HAP-1 (cell line): Measurements from ENCODE around the gene SRGN.

Source experiments
- DNase-seq, 2 experiments: peaks; one replicate each; pipeline ENCODE4 v3.0.0-alpha.2; 2016 to 2020; ENCODE audit warnings: low spot score in 2 of 2
- H3K27me3 ChIP-seq: fragments of 250-450 bp; sonication (Bioruptor Pico); 2 replicates; pipeline ENCODE4 v1.5.1; 2020; ENCODE audit warnings: low read depth, mild to moderate bottlenecking, moderate library complexity
- H3K36me3 ChIP-seq: fragments of 250-450 bp; sonication (Bioruptor Pico); replicated peaks from 2 replicates; pipeline ENCODE4 v1.5.1; 2020; ENCODE audit warnings: mild to moderate bottlenecking
- H3K4me1 ChIP-seq: fragments of 250-450 bp; sonication (Bioruptor Pico); 2 replicates; pipeline ENCODE4 v1.5.1; 2020; ENCODE audit warnings: mild to moderate bottlenecking
- H3K4me3 ChIP-seq: fragments of 250-450 bp; sonication (Bioruptor Pico); 2 replicates; pipeline ENCODE4 v1.5.1; 2020; ENCODE audit warnings: mild to moderate bottlenecking, moderate library complexity
- H3K9me3 ChIP-seq: fragments of 250-450 bp; sonication (Bioruptor Pico); 2 replicates; pipeline ENCODE4 v1.5.1; 2020; ENCODE audit warnings: mild to moderate bottlenecking, moderate library complexity
- in situ Hi-C: fragments of 300-500 bp; cut with MboI; formaldehyde crosslinking; loops from 3 replicates; pipeline ENCODE4 v1.14.3; 2020; ENCODE audit warnings: low sequenced_read_pairs, inconsistent platforms, mixed read lengths

The SRGN gene

DNA sequence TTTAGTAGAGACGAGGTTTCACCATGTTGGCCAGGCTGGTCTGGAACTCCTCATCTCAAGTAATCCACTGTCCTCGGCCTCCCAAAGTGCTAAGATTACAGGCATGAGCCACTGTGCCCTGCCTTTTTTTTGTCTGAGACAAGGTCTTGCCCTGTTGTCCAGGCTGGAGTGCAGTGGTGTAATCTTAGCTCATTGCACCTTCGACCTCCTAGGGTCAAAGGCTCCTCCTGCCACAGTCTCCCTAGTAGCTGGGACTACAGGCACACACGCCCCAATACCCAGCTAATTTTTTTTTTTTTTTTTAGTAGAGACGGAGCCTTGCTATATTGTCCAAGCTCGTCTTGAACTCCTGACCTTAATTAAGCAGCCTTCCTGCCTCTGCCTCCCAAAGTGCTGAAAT lies 65.3 kb downstream of the SRGN start:
- no peaks in the 10 kb centered on the region; the same call in none of the 2 replicates for H3K36me3 ChIP-seq
- H3K4me3 ChIP-seq, result no peak overlapping the region
- in situ Hi-C loops, result no loop called here
- no peaks in the 10 kb centered on the region for H3K27me3 ChIP-seq
- DNase-seq, result no peak
- H3K4me1 ChIP-seq, result no peaks in the 10 kb centered on the region
- no peaks in the 10 kb centered on the region for H3K9me3 ChIP-seq
